K562 (cell line): ENCODE results near the gene SEMA4G. TPM values are rescaled to one million over a fixed set of nuclear protein-coding genes. Genes with fewer than 3 reads are reported as not detected.
A peak's percentile ranks its signal among the peaks of the same experiment; 100 is the strongest.

Source experiments
- polyA plus RNA-seq, 8 experiments: library from polyadenylated mRNA; depleted of rRNA in 4 of 8; stranded (reverse) in 5 of 8; unstranded in 3 of 8; fragments of >200 nt; fragmentation: Nextera tagmentation in 2 of 8; fragmentation: Illumina TruSeq in 1 of 8; extraction: Ambion mirVana in 2 of 8; extraction: Trizol in 1 of 8; gene quantifications; 2 replicates each; pipeline versions ENCODE4 v1.2.1 to v1.2.3, GENCODE V29; 2011 to 2014; ENCODE audit warnings: inconsistent platforms in 1 of 8, missing spikeins in 1 of 8
- total RNA-seq, 7 experiments: library from RNA; depleted of rRNA in 6 of 7; stranded (reverse); fragments of >200 nt in 6 of 7; fragmentation: Illumina TruSeq in 2 of 7; extraction: Trizol in 2 of 7; gene quantifications; 2 replicates each; pipeline versions ENCODE4 v1.2.1 to v1.2.3, GENCODE V29; 2011 to 2021; ENCODE audit warnings: low replicate concordance in 1 of 7
- TF ChIP-seq, protein P1 (sequence below): fragments of 200-800 bp; sonication (Bioruptor generic); IDR thresholded peaks from 2 replicates; pipeline ENCODE4 v1.6.1; 2017; ENCODE audit warnings: missing genetic modification characterization, missing compliant biosample characterization
- TF ChIP-seq, protein P2 (sequence below), 2 experiments: IDR thresholded peaks; 2 replicates each; pipeline ENCODE4 v1.6.1; 2012; ENCODE audit warnings: improper control_type of control experiment in 2 of 2, low read depth in 2 of 2, low read length in 2 of 2, borderline replicate concordance in 1 of 2
- TF ChIP-seq, protein P3 (sequence below): sonication (generic); formaldehyde crosslinking; IDR thresholded peaks from 2 replicates; pipeline ENCODE4 v1.8.0; 2022; ENCODE audit warnings: missing genetic modification reagents, mild to moderate bottlenecking, moderate library complexity, borderline replicate concordance

SEMA4G gene
- total and polyA plus RNA-seq, 9 of the 15 experiments (the other 6 are each of a cell fraction or from before 2014, with no cell fraction given): 0.40 to 7.8 (median 1.8) TPM

DNA sequence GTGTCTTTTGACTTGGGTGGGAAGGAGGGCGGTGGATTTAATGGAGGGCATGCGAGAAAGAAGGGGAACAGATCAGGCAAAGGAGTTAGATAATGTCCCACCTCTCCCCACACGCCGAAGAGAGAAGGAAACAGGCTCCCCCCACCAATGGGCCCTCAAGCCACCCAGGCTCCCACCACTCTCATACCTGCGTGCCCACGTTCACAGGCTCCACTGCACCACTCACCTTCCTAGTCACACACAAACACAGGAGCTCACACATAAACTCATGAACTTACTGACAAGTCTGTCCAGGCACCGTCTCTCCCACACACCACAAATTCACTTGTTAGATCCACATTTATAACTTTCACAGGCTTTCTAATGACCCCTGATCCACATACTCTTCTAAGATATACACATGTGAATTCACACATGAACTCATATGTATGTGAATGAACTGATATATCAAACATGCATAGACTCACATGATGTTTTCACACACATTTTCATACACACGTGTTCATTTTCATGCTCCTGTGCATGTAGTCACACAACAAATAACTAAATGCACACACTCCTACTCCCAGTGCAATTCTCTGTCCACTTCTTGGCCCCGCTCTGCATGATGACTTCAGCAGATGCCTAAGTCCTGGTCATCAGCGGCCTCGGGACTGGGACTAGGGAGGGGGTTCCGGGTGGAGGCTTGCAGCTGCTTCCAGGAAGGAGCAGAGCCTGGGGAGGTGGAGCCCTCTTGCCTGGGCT is 31.8 kb downstream of the SEMA4G start (continued):
- TF ChIP-seq, protein P1, sequence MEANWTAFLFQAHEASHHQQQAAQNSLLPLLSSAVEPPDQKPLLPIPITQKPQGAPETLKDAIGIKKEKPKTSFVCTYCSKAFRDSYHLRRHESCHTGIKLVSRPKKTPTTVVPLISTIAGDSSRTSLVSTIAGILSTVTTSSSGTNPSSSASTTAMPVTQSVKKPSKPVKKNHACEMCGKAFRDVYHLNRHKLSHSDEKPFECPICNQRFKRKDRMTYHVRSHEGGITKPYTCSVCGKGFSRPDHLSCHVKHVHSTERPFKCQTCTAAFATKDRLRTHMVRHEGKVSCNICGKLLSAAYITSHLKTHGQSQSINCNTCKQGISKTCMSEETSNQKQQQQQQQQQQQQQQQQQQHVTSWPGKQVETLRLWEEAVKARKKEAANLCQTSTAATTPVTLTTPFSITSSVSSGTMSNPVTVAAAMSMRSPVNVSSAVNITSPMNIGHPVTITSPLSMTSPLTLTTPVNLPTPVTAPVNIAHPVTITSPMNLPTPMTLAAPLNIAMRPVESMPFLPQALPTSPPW (CRISPR knock-in tag): peak; percentile 40
- TF ChIP-seq, protein P2, sequence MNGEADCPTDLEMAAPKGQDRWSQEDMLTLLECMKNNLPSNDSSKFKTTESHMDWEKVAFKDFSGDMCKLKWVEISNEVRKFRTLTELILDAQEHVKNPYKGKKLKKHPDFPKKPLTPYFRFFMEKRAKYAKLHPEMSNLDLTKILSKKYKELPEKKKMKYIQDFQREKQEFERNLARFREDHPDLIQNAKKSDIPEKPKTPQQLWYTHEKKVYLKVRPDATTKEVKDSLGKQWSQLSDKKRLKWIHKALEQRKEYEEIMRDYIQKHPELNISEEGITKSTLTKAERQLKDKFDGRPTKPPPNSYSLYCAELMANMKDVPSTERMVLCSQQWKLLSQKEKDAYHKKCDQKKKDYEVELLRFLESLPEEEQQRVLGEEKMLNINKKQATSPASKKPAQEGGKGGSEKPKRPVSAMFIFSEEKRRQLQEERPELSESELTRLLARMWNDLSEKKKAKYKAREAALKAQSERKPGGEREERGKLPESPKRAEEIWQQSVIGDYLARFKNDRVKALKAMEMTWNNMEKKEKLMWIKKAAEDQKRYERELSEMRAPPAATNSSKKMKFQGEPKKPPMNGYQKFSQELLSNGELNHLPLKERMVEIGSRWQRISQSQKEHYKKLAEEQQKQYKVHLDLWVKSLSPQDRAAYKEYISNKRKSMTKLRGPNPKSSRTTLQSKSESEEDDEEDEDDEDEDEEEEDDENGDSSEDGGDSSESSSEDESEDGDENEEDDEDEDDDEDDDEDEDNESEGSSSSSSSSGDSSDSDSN (IDR thresholded peaks at IDR 0.05; ENCODE audit: borderline replicate concordance in 1 of 2, low read depth in 2 of 2, low read length in 2 of 2): peak; percentile 34 to 45; a peak in 1 of 4 replicates
- TF ChIP-seq, protein P3, sequence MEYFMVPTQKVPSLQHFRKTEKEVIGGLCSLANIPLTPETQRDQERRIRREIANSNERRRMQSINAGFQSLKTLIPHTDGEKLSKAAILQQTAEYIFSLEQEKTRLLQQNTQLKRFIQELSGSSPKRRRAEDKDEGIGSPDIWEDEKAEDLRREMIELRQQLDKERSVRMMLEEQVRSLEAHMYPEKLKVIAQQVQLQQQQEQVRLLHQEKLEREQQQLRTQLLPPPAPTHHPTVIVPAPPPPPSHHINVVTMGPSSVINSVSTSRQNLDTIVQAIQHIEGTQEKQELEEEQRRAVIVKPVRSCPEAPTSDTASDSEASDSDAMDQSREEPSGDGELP: peak; percentile 35; the same call in 1 of the 2 replicates
